ENCODE measurements around the gene ZNF451. TPM values are rescaled to one million over a fixed set of nuclear protein-coding genes. Genes with fewer than 3 reads are reported as not detected.
"Not testable (repeated sequence)": the region's sequence is repeated elsewhere in the genome, so short reads cannot be mapped to it uniquely, and the experiment has no call there.

Gene ZNF451
- total RNA-seq, 5 donors from 2014 or later (not counting 1 experiment from before 2014, with no cell fraction given): 68.0 to 124 (median 78.1) TPM

GRCh38 chr6:57047859-57048258 is 42.1 kb upstream of the ZNF451 start:
- peak overlapping the region; percentile 53 to 71 (median 55) for H3K4me3 Mint-ChIP-seq
- H3K4me3 ChIP-seq (ENCODE audit: control insufficient read depth in 1 of 2, extremely low read depth in 1 of 2, low read length in 1 of 2); CTCF ChIA-PET; H3K27me3 Mint-ChIP-seq; H3K9me3 Mint-ChIP-seq; POLR2A ChIA-PET; ATAC-seq (replicated peaks in 1 of 4); H3K27ac ChIP-seq (ENCODE audit: low read length); H3K9me3 ChIP-seq; H3K27me3 ChIP-seq (replicated peaks in 1 of 2; ENCODE audit: control insufficient read depth in 2 of 2, extremely low read depth in 1 of 2, insufficient read depth in 2 of 2, low read length in 1 of 2); DNase-seq: not testable (repeated sequence)
- H3K36me3 Mint-ChIP-seq: peaks cover 17% of the 10 kb centered on the region
- Histone ChIP-seq H3K4me1 (ENCODE audit: control insufficient read depth in 1 of 2, extremely low read depth in 1 of 2, insufficient read depth in 2 of 2, low read length in 2 of 2) (peaks cover 4 to 10% of the 10 kb centered on the region in 2 experiments), H3K36me3 (ENCODE audit: control insufficient read depth in 2 of 2, extremely low read depth in 1 of 2, insufficient read depth in 1 of 2, low read length in 1 of 2) (peaks cover 0 to 16% of the 10 kb centered on the region in 2 donors)
- peak overlapping the region; percentile 73 to 83 for H3K27ac Mint-ChIP-seq
- H3K4me1 Mint-ChIP-seq: peaks cover 30 to 33% (median 32%) of the 10 kb centered on the region in 3 donors
- WGBS (ENCODE audit: insufficient coverage): 95% methylated on average over 4 of the region's 6 CpGs

- DNase-seq (no peak), ATAC-seq (replicated peaks in 1 of 4) (no peak)
- H3K4me1 Mint-ChIP-seq: peaks cover 30 to 33% (median 32%) of the 10 kb centered on the region in 3 donors
- Histone ChIP-seq H3K36me3 (ENCODE audit: control insufficient read depth in 2 of 2, extremely low read depth in 1 of 2, insufficient read depth in 1 of 2, low read length in 1 of 2) (peaks cover 0 to 23% of the 10 kb centered on the region in 2 donors), H3K27ac (ENCODE audit: low read length) (no peak overlapping the region), H3K4me3 (ENCODE audit: control insufficient read depth in 1 of 2, extremely low read depth in 1 of 2, low read length in 1 of 2) (no peak overlapping the region), H3K27me3 (replicated peaks in 1 of 2; ENCODE audit: control insufficient read depth in 2 of 2, extremely low read depth in 1 of 2, insufficient read depth in 2 of 2, low read length in 1 of 2) (no peaks in the 10 kb centered on the region), H3K4me1 (ENCODE audit: control insufficient read depth in 1 of 2, extremely low read depth in 1 of 2, insufficient read depth in 2 of 2, low read length in 2 of 2) (peaks cover 4 to 10% of the 10 kb centered on the region in 2 experiments), H3K9me3 (no peaks in the 10 kb centered on the region)
- peaks cover 24% of the 10 kb centered on the region for H3K36me3 Mint-ChIP-seq
- ChIA-PET POLR2A (no interaction called here), CTCF (no interaction called here)
- peak overlapping the region; percentile 73 to 83 for H3K27ac Mint-ChIP-seq
- peak overlapping the region; percentile 53 to 71 (median 55) for H3K4me3 Mint-ChIP-seq
- no peaks in the 10 kb centered on the region for H3K9me3 Mint-ChIP-seq
- H3K27me3 Mint-ChIP-seq: no peaks in the 10 kb centered on the region
- 93% methylated on average over 3 of the region's 5 CpGs for WGBS (ENCODE audit: insufficient coverage)
Observed at GRCh38 chr6:57048577-57048976, 41.4 kb upstream of the ZNF451 start.

- no peak for ATAC-seq (replicated peaks in 1 of 4)
- Histone ChIP-seq H3K27ac (ENCODE audit: low read length) (no peak overlapping the region), H3K27me3 (replicated peaks in 1 of 2; ENCODE audit: control insufficient read depth in 2 of 2, extremely low read depth in 1 of 2, insufficient read depth in 2 of 2, low read length in 1 of 2) (no peaks in the 10 kb centered on the region), H3K9me3 (no peaks in the 10 kb centered on the region), H3K4me1 (ENCODE audit: control insufficient read depth in 1 of 2, extremely low read depth in 1 of 2, insufficient read depth in 2 of 2, low read length in 2 of 2) (no peaks in the 10 kb centered on the region), H3K4me3 (ENCODE audit: control insufficient read depth in 1 of 2, extremely low read depth in 1 of 2, low read length in 1 of 2) (no peak overlapping the region), H3K36me3 (ENCODE audit: control insufficient read depth in 2 of 2, extremely low read depth in 1 of 2, insufficient read depth in 1 of 2, low read length in 1 of 2) (peaks cover 0 to 20% of the 10 kb centered on the region in 2 donors)
- Mint-ChIP-seq H3K27ac (no peak overlapping the region), H3K9me3 (no peaks in the 10 kb centered on the region), H3K4me3 (no peak overlapping the region), H3K27me3 (no peaks in the 10 kb centered on the region), H3K36me3 (peaks cover 35% of the 10 kb centered on the region), H3K4me1 (peaks cover 3 to 7% (median 5%) of the 10 kb centered on the region in 3 donors)
- no peak for DNase-seq
- POLR2A ChIA-PET: no interaction called here
- no CpG with 5 or more reads among the region's 3 CpGs for WGBS (ENCODE audit: insufficient coverage)
- CTCF ChIA-PET: no interaction called here
Observed at GRCh38 chr6:57063847-57064246, 26.1 kb upstream of the ZNF451 start.

- WGBS (ENCODE audit: insufficient coverage): no CpG with 5 or more reads among the region's 1 CpG
- H3K9me3 Mint-ChIP-seq: no peaks in the 10 kb centered on the region
- no peak overlapping the region for H3K4me3 ChIP-seq (ENCODE audit: control insufficient read depth in 1 of 2, extremely low read depth in 1 of 2, low read length in 1 of 2)
- H3K27ac Mint-ChIP-seq: no peak overlapping the region
- H3K36me3 Mint-ChIP-seq: peaks cover 36% of the 10 kb centered on the region
- H3K4me1 ChIP-seq (ENCODE audit: control insufficient read depth in 1 of 2, extremely low read depth in 1 of 2, insufficient read depth in 2 of 2, low read length in 2 of 2): no peaks in the 10 kb centered on the region
- H3K27ac ChIP-seq (ENCODE audit: low read length): no peak overlapping the region
- peaks cover 0 to 17% of the 10 kb centered on the region in 2 donors for H3K36me3 ChIP-seq (ENCODE audit: control insufficient read depth in 2 of 2, extremely low read depth in 1 of 2, insufficient read depth in 1 of 2, low read length in 1 of 2)
- H3K9me3 ChIP-seq: no peaks in the 10 kb centered on the region
- ATAC-seq (replicated peaks in 1 of 4): no peak
- no peaks in the 10 kb centered on the region for H3K27me3 Mint-ChIP-seq
- H3K27me3 ChIP-seq (replicated peaks in 1 of 2; ENCODE audit: control insufficient read depth in 2 of 2, extremely low read depth in 1 of 2, insufficient read depth in 2 of 2, low read length in 1 of 2): no peaks in the 10 kb centered on the region
- H3K4me1 Mint-ChIP-seq: peaks cover 3 to 5% (median 4%) of the 10 kb centered on the region in 3 donors
- no peak overlapping the region for H3K4me3 Mint-ChIP-seq
- CTCF ChIA-PET: interaction anchor here in 1 of 2 donors (0.7 kb wide), 1 partner anchor 144 kb away, joined by 5 read pairs; no protein-coding TSS in a partner anchor
- DNase-seq: no peak
- POLR2A ChIA-PET: no interaction called here
Observed at GRCh38 chr6:57064809-57065208, 25.2 kb upstream of the ZNF451 start.

GRCh38 chr6:57068061-57068460 is 21.9 kb upstream of the ZNF451 start:
- DNase-seq (no peak), ATAC-seq (replicated peaks in 1 of 4) (no peak)
- no peak overlapping the region for H3K27ac Mint-ChIP-seq
- ChIA-PET CTCF (interaction anchor here in 1 of 2 donors (0.5 kb wide), 1 partner anchor 27 kb away, joined by 4 read pairs; no protein-coding TSS in a partner anchor), POLR2A (no interaction called here)
- peaks cover 0 to 2% of the 10 kb centered on the region in 2 donors for H3K36me3 ChIP-seq (ENCODE audit: control insufficient read depth in 2 of 2, extremely low read depth in 1 of 2, insufficient read depth in 1 of 2, low read length in 1 of 2)
- no peaks in the 10 kb centered on the region for H3K9me3 ChIP-seq
- H3K4me3 Mint-ChIP-seq: no peak overlapping the region
- H3K4me3 ChIP-seq (ENCODE audit: control insufficient read depth in 1 of 2, extremely low read depth in 1 of 2, low read length in 1 of 2): no peak overlapping the region
- no peaks in the 10 kb centered on the region for H3K9me3 Mint-ChIP-seq
- WGBS (ENCODE audit: insufficient coverage): no CpG with 5 or more reads among the region's 1 CpG
- H3K27ac ChIP-seq (ENCODE audit: low read length): no peak overlapping the region
- H3K27me3 ChIP-seq (replicated peaks in 1 of 2; ENCODE audit: control insufficient read depth in 2 of 2, extremely low read depth in 1 of 2, insufficient read depth in 2 of 2, low read length in 1 of 2): no peaks in the 10 kb centered on the region
- peaks cover 0 to 5% (median 3%) of the 10 kb centered on the region in 3 donors for H3K4me1 Mint-ChIP-seq
- H3K4me1 ChIP-seq (ENCODE audit: control insufficient read depth in 1 of 2, extremely low read depth in 1 of 2, insufficient read depth in 2 of 2, low read length in 2 of 2): no peaks in the 10 kb centered on the region
- H3K27me3 Mint-ChIP-seq: no peaks in the 10 kb centered on the region
- peaks cover 20% of the 10 kb centered on the region for H3K36me3 Mint-ChIP-seq

- H3K4me1 Mint-ChIP-seq: peaks cover 0 to 5% (median 3%) of the 10 kb centered on the region in 3 donors
Observed at GRCh38 chr6:57069228-57069627, 20.8 kb upstream of the ZNF451 start.

More at GRCh38 chr6:57069228-57069627, 20.8 kb upstream of the ZNF451 start:
- Histone ChIP-seq H3K4me1 (ENCODE audit: control insufficient read depth in 1 of 2, extremely low read depth in 1 of 2, insufficient read depth in 2 of 2, low read length in 2 of 2) (no peaks in the 10 kb centered on the region), H3K36me3 (ENCODE audit: control insufficient read depth in 2 of 2, extremely low read depth in 1 of 2, insufficient read depth in 1 of 2, low read length in 1 of 2) (peaks cover 0 to 4% of the 10 kb centered on the region in 2 donors), H3K27ac (ENCODE audit: low read length) (no peak overlapping the region), H3K27me3 (replicated peaks in 1 of 2; ENCODE audit: control insufficient read depth in 2 of 2, extremely low read depth in 1 of 2, insufficient read depth in 2 of 2, low read length in 1 of 2) (no peaks in the 10 kb centered on the region), H3K9me3 (no peaks in the 10 kb centered on the region), H3K4me3 (ENCODE audit: control insufficient read depth in 1 of 2, extremely low read depth in 1 of 2, low read length in 1 of 2) (no peak overlapping the region)
- POLR2A ChIA-PET: no interaction called here
- Mint-ChIP-seq H3K36me3 (peaks cover 24% of the 10 kb centered on the region), H3K27me3 (no peaks in the 10 kb centered on the region), H3K4me3 (no peak overlapping the region), H3K9me3 (no peaks in the 10 kb centered on the region), H3K27ac (no peak overlapping the region)
- ATAC-seq (replicated peaks in 1 of 4): no peak
- WGBS (ENCODE audit: insufficient coverage): 100% methylated on average over 2 of the region's 4 CpGs
- DNase-seq: no peak
- CTCF ChIA-PET: no interaction called here

Data from T-cell (primary cell).